NB4 (cell line): ENCODE data around the gene CFAP161.

Experiments
- DNase-seq: peaks from one replicate; pipeline ENCODE4 v3.0.0; 2010; ENCODE audit warnings: low read depth
- H3K4me3 ChIP-seq: one replicate; pipeline ENCODE4 v1.5.1; 2011; ENCODE audit warnings: mild to moderate bottlenecking, low read depth, low read length, moderate library complexity
- CTCF ChIP-seq: IDR thresholded peaks from one replicate; pipeline ENCODE4 v1.5.1; 2012; ENCODE audit warnings: low read depth, low read length
- MAX ChIP-seq: IDR thresholded peaks from 2 replicates; pipeline ENCODE4 v1.6.1; 2011; ENCODE audit warnings: low read depth, low read length
- MYC ChIP-seq: IDR thresholded peaks from 2 replicates; pipeline ENCODE4 v1.6.1; 2011; ENCODE audit warnings: low read depth, low read length
- POLR2A ChIP-seq: IDR thresholded peaks from 2 replicates; pipeline ENCODE4 v1.6.1; 2011; ENCODE audit warnings: mild to moderate bottlenecking; ENCODE audit not compliant: insufficient read length; ENCODE audit errors: extremely low read depth

The CFAP161 gene

GRCh38 chr15:81196576-81197254 is 62.6 kb downstream of the CFAP161 start, which contains the start of gene IL16:
Gene IL16 (plus strand): TSS chr15:81196879. CDS start chr15:81225400, 28,521 bp downstream.
- DNase-seq = no peak
- no peak for TF ChIP-seq MAX
- no peak for TF ChIP-seq CTCF
- no peak for TF ChIP-seq POLR2A
- TF ChIP-seq MYC = no peak
- H3K4me3 ChIP-seq = no peak within 1 kb of the TSS

- no peak for DNase-seq
- no peak overlapping the region for H3K4me3 ChIP-seq
- TF ChIP-seq POLR2A (no peak), MYC (no peak), CTCF (no peak), MAX (no peak)
Measured at GRCh38 chr15:81197255-81197630, 63.2 kb downstream of the CFAP161 start.

GRCh38 chr15:81197688-81198281 is 63.7 kb downstream of the CFAP161 start:
- no peak for TF ChIP-seq CTCF

More at GRCh38 chr15:81197688-81198281, 63.7 kb downstream of the CFAP161 start:
- no peak overlapping the region for H3K4me3 ChIP-seq
- DNase-seq = no peak
